Keratinocyte (primary cell): ENCODE measurements around the gene CPLANE2.

Source experiments
- CTCF ChIP-seq, 3 experiments: IDR thresholded peaks in 1 of 3; conservative IDR thresholded peaks in 1 of 3; optimal IDR thresholded peaks in 1 of 3; 2 replicates in 2 of 3; 3 replicates in 1 of 3; pipeline versions ENCODE3 to v1.5.1; 2011; ENCODE audit warnings: low read length in 3 of 3, mild to moderate bottlenecking in 3 of 3, moderate library complexity in 2 of 3, control low read depth in 1 of 3, inconsistent platforms in 1 of 3; ENCODE audit not compliant: insufficient read depth in 2 of 3; ENCODE audit errors: extremely low read depth in 1 of 3
- EZH2 ChIP-seq: IDR thresholded peaks from one replicate; pipeline ENCODE4 v1.6.1; 2012; ENCODE audit warnings: inconsistent platforms, mild to moderate bottlenecking, low read length, moderate library complexity

GRCh38 chr1:16279186-16279585 lies 42.2 kb upstream of the CPLANE2 start:
- TF ChIP-seq CTCF (optimal IDR thresholded peaks at IDR 0.05 in 1 of 3, IDR thresholded peaks at IDR 0.05 in 1 of 3, conservative IDR thresholded peaks at IDR 0.05 in 1 of 3; ENCODE audit: extremely low read depth in 1 of 3, insufficient read depth in 2 of 3, low read length in 3 of 3) (no peak), EZH2 (no peak)
